GM12878 (cell line): Measurements from ENCODE around the gene CPVL. TPM values are rescaled to one million over a fixed set of nuclear protein-coding genes. Genes with fewer than 3 reads are reported as not detected.

Experiments used
- ATAC-seq: fragments of 200-7000 bp; cut with Tn5 transposase; 3 replicates; pipeline ENCODE4 v1.9.1; 2020; ENCODE audit warnings: mild to moderate bottlenecking, moderate library complexity
- BruUV-seq: library from RNA; stranded (reverse); fragments of 400-500 nt; replicated peaks from 2 replicates; lab custom pipeline; 2021; lab: Mats Ljungman, UMichigan
- CTCF ChIA-PET: fragments of 300-600 bp; sonication (Branson Sonifier 250); formaldehyde crosslinking; extraction: SDS; loops from one replicate; lab custom pipeline; 2021; ENCODE audit warnings: inconsistent platforms; lab: Yijun Ruan, JAX
- POLR2A ChIA-PET: fragments of 350-600 bp; formaldehyde crosslinking; extraction: SDS; loops from one replicate; lab custom pipeline; 2021; ENCODE audit warnings: inconsistent platforms; lab: Charles Lee
- RAD21 ChIA-PET: fragments of 300-600 bp; sonication (Branson Sonifier 250); formaldehyde crosslinking; loops from one replicate; lab custom pipeline; 2023; ENCODE audit warnings: antibody characterized with exemption; ENCODE audit not compliant: unreplicated experiment; lab: Charles Lee
- SMC1A ChIA-PET: fragments of 300-600 bp; sonication (Branson Sonifier 250); formaldehyde crosslinking; loops from one replicate; lab custom pipeline; 2023; ENCODE audit not compliant: unreplicated experiment, uncharacterized antibody; lab: Charles Lee
- DNase-seq: peaks from one replicate; pipeline ENCODE4 v3.0.0-alpha.2; 2011; ENCODE audit warnings: low read depth, low spot score
- FAIRE-seq: peaks from 3 replicates; lab custom pipeline; 2011; peaks lifted over from hg19 to GRCh38; lab: Jason Lieb, UNC
- H2AFZ ChIP-seq: 2 replicates; pipeline ENCODE4 v1.6.0; 2011; ENCODE audit warnings: low read depth, low read length, control low read depth; ENCODE audit not compliant: control insufficient read depth
- H3K27ac ChIP-seq: 2 replicates; pipeline ENCODE4 v1.5.1; 2011; ENCODE audit warnings: control low read depth; ENCODE audit not compliant: control insufficient read depth, insufficient read depth
- H3K27me3 ChIP-seq, 2 experiments: replicated peaks in 1 of 2; 2 replicates each; pipeline versions ENCODE4 v1.6.0 to v1.6.1; 2011; ENCODE audit warnings: low read length in 1 of 2; ENCODE audit not compliant: control insufficient read depth in 2 of 2, insufficient read depth in 2 of 2
- H3K36me3 ChIP-seq, 2 experiments: 2 replicates each; pipeline ENCODE4 v1.5.1; 2011; ENCODE audit warnings: low read length in 1 of 2; ENCODE audit not compliant: control insufficient read depth in 2 of 2, insufficient read depth in 2 of 2
- H3K4me1 ChIP-seq: 2 replicates; pipeline ENCODE4 v1.6.1; 2011; ENCODE audit warnings: mild to moderate bottlenecking, low read length, moderate library complexity, mixed read lengths; ENCODE audit not compliant: control insufficient read depth, insufficient read depth
- H3K4me2 ChIP-seq: 2 replicates; pipeline ENCODE4 v1.6.0; 2011; ENCODE audit warnings: control low read depth; ENCODE audit not compliant: control insufficient read depth, insufficient read depth
- H3K4me3 ChIP-seq: fragments of 200-600 bp; sonication (generic); 2 replicates; pipeline ENCODE4 v1.5.1; 2016
- H3K79me2 ChIP-seq: 2 replicates; pipeline ENCODE4 v1.6.0; 2011; ENCODE audit warnings: low read length; ENCODE audit not compliant: control insufficient read depth, insufficient read depth
- H3K9ac ChIP-seq: 2 replicates; pipeline ENCODE4 v1.8.0; 2011; ENCODE audit warnings: low read length, control low read depth, mixed read lengths; ENCODE audit not compliant: control insufficient read depth, insufficient read depth
- H3K9me3 ChIP-seq: replicated peaks from 3 replicates; pipeline ENCODE4 v1.5.1; 2011; ENCODE audit warnings: mild to moderate bottlenecking, low read length; ENCODE audit not compliant: control insufficient read depth, insufficient read depth
- H4K20me1 ChIP-seq: 2 replicates; pipeline ENCODE4 v1.6.0; 2011; ENCODE audit not compliant: control insufficient read depth, insufficient read depth
- ATF3 ChIP-seq: IDR thresholded peaks from 2 replicates; pipeline ENCODE4 v1.6.1; 2011; ENCODE audit warnings: low read depth, mild to moderate bottlenecking, low read length, moderate library complexity, borderline replicate concordance; ENCODE audit errors: extremely low read depth
- CEBPB ChIP-seq, 2 experiments: fragments of 150-350 bp in 1 of 2; IDR thresholded peaks; 2 replicates each; pipeline ENCODE4 v1.6.1; 2012 to 2014; ENCODE audit warnings: low read depth in 2 of 2, low read length in 2 of 2, borderline replicate concordance in 1 of 2, inconsistent platforms in 1 of 2
- CHD1 ChIP-seq: IDR thresholded peaks from 2 replicates; pipeline ENCODE4 v1.6.1; 2012; ENCODE audit warnings: low read depth, low read length, improper control_type of control experiment
- CHD2 ChIP-seq: IDR thresholded peaks from 2 replicates; pipeline ENCODE4 v1.6.1; 2011; ENCODE audit warnings: low read depth, low read length, improper control_type of control experiment, borderline replicate concordance
- CREB1 ChIP-seq: IDR thresholded peaks from 2 replicates; pipeline ENCODE4 v1.6.1; 2012; ENCODE audit warnings: low read depth, mild to moderate bottlenecking, inconsistent platforms
- EP300 ChIP-seq, 2 experiments: fragments of 150-350 bp in 1 of 2; IDR thresholded peaks; 2 replicates each; pipeline ENCODE4 v1.6.1; 2011 to 2012; ENCODE audit warnings: low read depth in 2 of 2, low read length in 2 of 2, borderline replicate concordance in 1 of 2, improper control_type of control experiment in 1 of 2, inconsistent platforms in 1 of 2; ENCODE audit not compliant: control insufficient read depth in 1 of 2
- FOXK2 ChIP-seq: fragments of 450-650 bp; IDR thresholded peaks from 2 replicates; pipeline ENCODE4 v1.6.1; 2017; ENCODE audit warnings: mild to moderate bottlenecking, moderate library complexity
- IRF3 ChIP-seq: fragments of 450-650 bp; IDR thresholded peaks from 2 replicates; pipeline ENCODE4 v1.6.1; 2014; ENCODE audit warnings: mild to moderate bottlenecking
- MEF2A ChIP-seq: IDR thresholded peaks from 2 replicates; pipeline ENCODE4 v1.6.1; 2011; ENCODE audit warnings: low read depth, mild to moderate bottlenecking, low read length, moderate library complexity; ENCODE audit not compliant: insufficient read depth
- NFYB ChIP-seq: IDR thresholded peaks from 2 replicates; pipeline ENCODE4 v1.6.1; 2011; ENCODE audit warnings: low read depth, mild to moderate bottlenecking, low read length, improper control_type of control experiment, moderate library complexity; ENCODE audit not compliant: insufficient read depth
- NR2C2 ChIP-seq: IDR thresholded peaks from 2 replicates; pipeline ENCODE4 v1.6.1; 2011; ENCODE audit warnings: borderline replicate concordance, low read depth; ENCODE audit not compliant: control insufficient read depth, insufficient read length
- PML ChIP-seq: IDR thresholded peaks from 2 replicates; pipeline ENCODE4 v1.6.1; 2012; ENCODE audit warnings: low read length, inconsistent platforms
- RAD51 ChIP-seq: fragments of 450-650 bp; IDR thresholded peaks from 2 replicates; pipeline ENCODE4 v1.6.1; 2016; ENCODE audit warnings: moderate library complexity, mild to moderate bottlenecking, inconsistent platforms
- RB1 ChIP-seq: fragments of 450-650 bp; formaldehyde crosslinking; IDR thresholded peaks from 2 replicates; pipeline ENCODE4 v1.6.1; 2017; ENCODE audit warnings: mild to moderate bottlenecking, borderline replicate concordance
- SIN3A ChIP-seq: IDR thresholded peaks from 2 replicates; pipeline ENCODE4 v1.6.1; 2012; ENCODE audit warnings: low read depth, low read length, improper control_type of control experiment
- SUPT20H ChIP-seq: IDR thresholded peaks from 2 replicates; pipeline ENCODE4 v1.6.1; 2011; ENCODE audit warnings: low read depth, mild to moderate bottlenecking, low read length, moderate library complexity, borderline replicate concordance; ENCODE audit not compliant: control insufficient read depth
- TARDBP ChIP-seq: IDR thresholded peaks from 2 replicates; pipeline ENCODE4 v1.6.1; 2016; ENCODE audit warnings: borderline replicate concordance
- YY1 ChIP-seq: IDR thresholded peaks from 2 replicates; pipeline ENCODE4 v1.6.1; 2011; ENCODE audit warnings: low read depth, mild to moderate bottlenecking, low read length
- WGBS: methylation state at CpG from one replicate; pipeline ENCODE4 v1.1.6; 2016; ENCODE audit warnings: low lambda C conversion rate; ENCODE audit not compliant: insufficient replicate concordance, insufficient coverage; ENCODE audit errors: missing lambda C conversion rate; 5-methylcytosine and 5-hydroxymethylcytosine counted together
- in situ Hi-C: fragments of 300-500 bp; cut with MboI; formaldehyde crosslinking; loops from 9 replicates; pipeline ENCODE4 v1.14.3; 2018; ENCODE audit warnings: mixed read lengths
- intact Hi-C: fragments of 100-400 bp; cut with micrococcal nuclease; formaldehyde crosslinking; loops from one replicate; pipeline ENCODE4 v1.14.2; 2022; ENCODE audit not compliant: unreplicated experiment
- polyA plus RNA-seq, 11 experiments: library from polyadenylated mRNA; depleted of rRNA in 4 of 11; unstranded in 6 of 11; stranded (reverse) in 5 of 11; fragments of >200 nt; fragmentation: Nextera tagmentation in 4 of 11; fragmentation: Illumina TruSeq in 1 of 11; extraction: Ambion mirVana in 4 of 11; extraction: Trizol in 1 of 11; gene quantifications; 1 replicate in 1 of 11; 2 replicates in 10 of 11; pipeline versions ENCODE4 v1.2.1 to v1.2.3, GENCODE V29; 2011 to 2016; ENCODE audit warnings: inconsistent platforms in 2 of 11, missing spikeins in 2 of 11, low read depth in 1 of 11
- total RNA-seq, 4 experiments: library from RNA; depleted of rRNA in 3 of 4; stranded (reverse); fragments of >200 nt in 3 of 4; fragmentation: Illumina TruSeq in 1 of 4; extraction: Trizol in 1 of 4; gene quantifications; 2 replicates each; pipeline versions ENCODE4 v1.2.1 to v1.2.3, GENCODE V29; 2013 to 2021
- TF ChIP-seq, protein P1 (sequence below): fragments of 450-650 bp; formaldehyde crosslinking; IDR thresholded peaks from 2 replicates; pipeline ENCODE4 v1.4.0; 2020; ENCODE audit warnings: mild to moderate bottlenecking, moderate library complexity

CPVL gene
- total and polyA plus RNA-seq, 10 of the 15 experiments (the other 5 are each of a cell fraction or from before 2014, with no cell fraction given) = 0.59 TPM; not detected in 9

- Histone ChIP-seq H3K36me3 (no peaks in the 10 kb centered on the region), H3K4me2 (no peak overlapping the region), H3K27ac (no peak overlapping the region), H3K9ac (no peak overlapping the region), H2AFZ (no peak overlapping the region), H4K20me1 (no peaks in the 10 kb centered on the region), H3K4me3 (no peak overlapping the region), H3K27me3 (no peaks in the 10 kb centered on the region), H3K9me3 (no peaks in the 10 kb centered on the region), H3K79me2 (no peaks in the 10 kb centered on the region), H3K4me1 (no peaks in the 10 kb centered on the region)
- ChIA-PET POLR2A (no interaction called here), CTCF (interaction anchor here (0.8 kb wide), 1 partner anchor 144 kb away, joined by 3 read pairs; no protein-coding TSS in a partner anchor), SMC1A (no interaction called here), RAD21 (no interaction called here)
- no peak for FAIRE-seq
- 30% methylated on average over 5 of the region's 5 CpGs for WGBS
- no peak for DNase-seq
- intact Hi-C loops (no loop called here), in situ Hi-C loops (no loop called here)
- ATAC-seq = no peak
- TF ChIP-seq MEF2A (no peak), NFYB (no peak), CHD2 (no peak), PML (no peak), SIN3A (no peak), EP300 (IDR thresholded peaks at IDR 0.05; ENCODE audit: borderline replicate concordance in 1 of 2, control insufficient read depth in 1 of 2, low read depth in 2 of 2, low read length in 2 of 2) (no peak), CHD1 (no peak), CEBPB (IDR thresholded peaks at IDR 0.05; ENCODE audit: borderline replicate concordance in 1 of 2, low read depth in 2 of 2, low read length in 2 of 2) (no peak), SUPT20H (no peak), TARDBP (no peak), IRF3 (no peak), RB1 (no peak), NR2C2 (no peak), FOXK2 (no peak), YY1 (no peak), CREB1 (no peak), ATF3 (no peak), RAD51 (no peak)
- TF ChIP-seq, protein P1, sequence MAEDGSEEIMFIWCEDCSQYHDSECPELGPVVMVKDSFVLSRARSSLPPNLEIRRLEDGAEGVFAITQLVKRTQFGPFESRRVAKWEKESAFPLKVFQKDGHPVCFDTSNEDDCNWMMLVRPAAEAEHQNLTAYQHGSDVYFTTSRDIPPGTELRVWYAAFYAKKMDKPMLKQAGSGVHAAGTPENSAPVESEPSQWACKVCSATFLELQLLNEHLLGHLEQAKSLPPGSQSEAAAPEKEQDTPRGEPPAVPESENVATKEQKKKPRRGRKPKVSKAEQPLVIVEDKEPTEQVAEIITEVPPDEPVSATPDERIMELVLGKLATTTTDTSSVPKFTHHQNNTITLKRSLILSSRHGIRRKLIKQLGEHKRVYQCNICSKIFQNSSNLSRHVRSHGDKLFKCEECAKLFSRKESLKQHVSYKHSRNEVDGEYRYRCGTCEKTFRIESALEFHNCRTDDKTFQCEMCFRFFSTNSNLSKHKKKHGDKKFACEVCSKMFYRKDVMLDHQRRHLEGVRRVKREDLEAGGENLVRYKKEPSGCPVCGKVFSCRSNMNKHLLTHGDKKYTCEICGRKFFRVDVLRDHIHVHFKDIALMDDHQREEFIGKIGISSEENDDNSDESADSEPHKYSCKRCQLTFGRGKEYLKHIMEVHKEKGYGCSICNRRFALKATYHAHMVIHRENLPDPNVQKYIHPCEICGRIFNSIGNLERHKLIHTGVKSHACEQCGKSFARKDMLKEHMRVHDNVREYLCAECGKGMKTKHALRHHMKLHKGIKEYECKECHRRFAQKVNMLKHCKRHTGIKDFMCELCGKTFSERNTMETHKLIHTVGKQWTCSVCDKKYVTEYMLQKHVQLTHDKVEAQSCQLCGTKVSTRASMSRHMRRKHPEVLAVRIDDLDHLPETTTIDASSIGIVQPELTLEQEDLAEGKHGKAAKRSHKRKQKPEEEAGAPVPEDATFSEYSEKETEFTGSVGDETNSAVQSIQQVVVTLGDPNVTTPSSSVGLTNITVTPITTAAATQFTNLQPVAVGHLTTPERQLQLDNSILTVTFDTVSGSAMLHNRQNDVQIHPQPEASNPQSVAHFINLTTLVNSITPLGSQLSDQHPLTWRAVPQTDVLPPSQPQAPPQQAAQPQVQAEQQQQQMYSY (CRISPR knock-in tag) = no peak
- no TSS peak for BruUV-seq
Measured at GRCh38 chr7:29065181-29065857, 81.0 kb downstream of the CPVL start.
